Inferior parietal cortex (tissue), 1 donor: ENCODE data around the gene SCAF4.

Experiments used
- DNase-seq: peaks from one replicate; pipeline ENCODE4 v3.0.0-alpha.2; 2016; ENCODE audit errors: extremely low spot score

SCAF4 gene

DNA sequence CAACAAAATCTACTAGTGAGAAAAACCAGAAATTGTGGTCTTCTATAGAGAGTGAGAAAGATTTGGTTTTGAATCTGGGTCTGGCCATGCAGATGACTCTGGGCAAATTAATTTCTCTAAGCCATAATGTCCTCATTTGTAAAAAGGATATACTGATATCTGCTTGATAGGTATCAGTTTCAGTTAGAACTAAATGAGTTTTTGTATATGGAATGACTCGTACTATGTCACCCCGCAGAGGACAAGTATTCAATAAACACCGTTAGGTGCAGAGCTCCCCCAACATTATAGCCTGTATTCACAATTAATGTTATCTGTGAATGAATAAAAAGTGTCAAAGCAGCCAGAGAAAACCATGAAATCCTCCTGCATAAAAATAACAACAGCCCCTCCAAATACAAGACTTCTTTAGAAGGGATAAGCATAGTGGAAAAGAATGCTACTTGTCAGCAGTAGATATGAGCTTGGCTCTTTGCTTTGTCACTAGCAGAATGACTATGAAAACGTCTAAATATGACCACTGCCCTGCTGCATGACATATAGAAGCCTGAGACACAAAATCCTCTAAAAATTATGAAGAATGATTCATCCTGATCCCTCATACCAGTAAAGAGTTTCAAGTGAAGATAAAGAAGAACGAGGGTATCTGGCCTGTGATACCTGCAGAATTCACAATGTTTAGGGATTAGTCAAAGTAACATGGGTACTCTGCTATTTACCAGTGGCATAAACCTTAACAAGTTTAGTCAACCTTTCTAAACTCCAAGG is 17.8 kb downstream of the SCAF4 start:
- no peak for DNase-seq

DNA sequence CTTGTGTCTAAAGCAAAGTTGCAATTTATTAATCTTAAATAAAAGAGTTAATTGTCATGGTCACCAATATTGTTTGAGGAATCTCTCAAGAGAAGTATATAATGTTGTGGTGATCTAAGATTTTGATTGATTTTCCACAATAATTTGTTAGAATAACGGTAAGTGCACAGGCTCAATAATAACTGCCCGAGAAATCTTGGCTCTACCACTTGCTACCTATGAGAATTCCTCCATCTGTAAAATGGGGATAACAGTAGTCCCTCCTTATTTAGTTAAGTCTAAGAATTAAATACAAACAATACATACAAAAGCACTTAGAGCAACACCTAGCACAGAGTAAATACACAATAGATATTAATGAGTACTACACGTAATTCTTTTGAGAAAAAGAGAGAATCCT is 18.8 kb downstream of the SCAF4 start:
- no peak for DNase-seq

DNA sequence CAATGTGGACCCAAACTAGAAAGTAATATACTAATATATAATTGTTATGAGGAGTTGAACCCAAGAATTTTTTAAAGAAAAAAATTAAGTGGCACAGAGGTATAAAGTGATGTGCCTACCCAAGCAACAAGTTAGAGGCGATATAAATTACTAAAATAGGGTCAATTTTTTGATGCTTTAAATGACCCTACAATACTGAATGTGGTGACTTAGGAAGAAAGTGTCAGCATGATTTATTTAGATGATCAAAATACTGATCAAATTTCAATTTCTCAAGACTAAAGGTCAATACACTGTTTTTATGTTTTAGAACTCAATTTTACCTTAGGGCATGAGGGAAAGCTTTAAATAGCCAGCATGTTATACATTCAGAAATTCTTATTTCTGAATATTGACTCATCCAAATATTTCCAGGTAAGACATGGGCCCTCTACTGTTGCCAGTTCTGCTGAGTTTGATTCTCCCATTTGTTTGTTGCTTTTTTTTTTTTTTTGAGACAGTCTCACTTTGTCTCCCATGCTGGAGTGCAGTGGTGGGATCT is 20.1 kb downstream of the SCAF4 start:
- no peak for DNase-seq

DNA sequence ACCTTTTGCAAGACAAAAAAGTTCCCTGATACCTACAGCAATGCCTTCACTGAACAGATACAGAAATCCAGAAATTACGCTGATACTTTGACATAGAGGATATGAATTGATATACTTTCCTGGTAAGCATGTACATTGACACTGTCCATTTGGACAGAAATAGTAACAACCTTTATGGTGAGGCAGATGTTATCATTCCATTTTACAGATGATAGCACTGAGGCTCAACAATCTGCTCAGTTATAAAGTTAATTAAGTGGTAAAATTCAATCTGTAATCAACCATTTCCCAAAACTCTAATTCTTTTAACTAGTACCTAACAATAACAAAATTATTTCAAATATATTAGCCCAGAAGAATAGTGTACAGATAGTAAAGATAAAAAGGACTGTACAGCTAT is 20.6 kb downstream of the SCAF4 start:
- no peak for DNase-seq

DNA sequence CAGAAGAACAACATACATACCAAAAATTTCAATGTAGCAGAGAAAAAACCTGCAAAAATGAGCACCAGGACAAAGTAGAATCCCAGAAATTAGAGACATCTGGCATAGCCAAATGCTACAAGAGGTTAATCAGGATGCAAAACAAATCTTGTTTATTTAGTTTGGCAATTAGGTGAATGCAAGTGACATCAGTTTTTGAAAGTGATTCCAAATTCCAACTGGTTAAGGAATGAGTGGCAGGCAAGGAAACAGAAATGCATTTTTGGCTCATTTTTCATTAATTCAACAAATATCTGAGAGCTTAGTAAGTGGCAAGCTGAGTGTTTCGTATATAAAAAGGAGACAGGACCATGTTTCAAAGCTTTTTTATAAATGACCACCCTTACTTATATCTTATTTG is 21.3 kb downstream of the SCAF4 start:
- no peak for DNase-seq

DNA sequence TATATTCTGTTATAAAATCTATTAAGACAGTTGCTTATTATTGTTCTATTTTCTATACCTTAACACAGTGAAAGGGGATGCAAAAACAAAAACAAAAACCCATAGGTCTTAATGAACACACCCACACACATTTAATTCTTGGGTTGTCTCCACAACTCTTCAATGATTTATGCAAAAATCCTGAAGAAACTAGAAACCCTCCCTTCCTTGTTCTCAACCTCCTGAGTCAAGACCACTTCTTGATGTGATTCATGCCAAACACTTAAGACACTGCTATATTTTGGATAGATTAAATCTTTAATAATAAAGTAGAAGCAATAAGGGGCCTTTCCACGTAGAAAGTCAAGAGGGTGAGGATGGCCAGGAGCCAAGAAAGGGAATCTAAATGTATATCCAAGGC is 23.4 kb downstream of the SCAF4 start:
- no peak for DNase-seq

DNA sequence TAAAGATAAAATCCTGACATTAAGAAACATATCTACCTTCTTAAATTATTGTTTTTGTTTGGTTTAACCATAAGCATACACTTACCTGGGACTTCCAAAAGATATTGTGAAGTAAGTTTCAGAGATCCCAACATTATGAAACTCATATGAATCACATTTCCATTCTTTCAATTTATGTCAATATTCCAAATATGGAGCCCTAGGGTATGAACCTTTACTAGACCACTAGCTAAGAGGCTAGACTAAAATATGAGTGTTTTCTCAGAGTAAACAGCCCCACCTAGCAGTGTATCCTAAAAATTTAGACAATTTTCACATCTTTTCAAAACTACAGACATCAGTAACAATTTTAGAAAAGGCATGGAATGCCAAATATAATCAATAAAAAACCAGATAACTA is 24.4 kb downstream of the SCAF4 start:
- no peak for DNase-seq

DNA sequence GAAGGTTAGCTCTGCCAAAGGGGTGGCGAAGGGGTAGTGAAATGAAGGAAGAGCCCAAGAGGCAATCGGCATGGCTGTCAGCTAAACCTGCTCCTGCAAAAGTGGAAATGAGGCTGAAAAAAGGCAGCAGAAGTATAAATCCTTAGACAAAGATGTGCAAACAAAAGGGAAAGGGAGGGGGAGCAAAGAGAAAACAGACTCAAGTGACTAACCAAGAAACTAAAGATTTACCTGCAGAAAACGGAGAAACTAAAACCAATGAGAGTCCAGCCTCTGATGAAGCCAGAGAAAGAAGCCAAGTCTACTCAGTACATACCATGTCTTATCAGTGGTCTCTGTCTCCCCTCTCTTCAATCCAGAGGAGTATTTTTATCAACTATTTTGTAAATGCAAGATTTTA is 25.4 kb downstream of the SCAF4 start:
- DNase-seq, result no peak

DNA sequence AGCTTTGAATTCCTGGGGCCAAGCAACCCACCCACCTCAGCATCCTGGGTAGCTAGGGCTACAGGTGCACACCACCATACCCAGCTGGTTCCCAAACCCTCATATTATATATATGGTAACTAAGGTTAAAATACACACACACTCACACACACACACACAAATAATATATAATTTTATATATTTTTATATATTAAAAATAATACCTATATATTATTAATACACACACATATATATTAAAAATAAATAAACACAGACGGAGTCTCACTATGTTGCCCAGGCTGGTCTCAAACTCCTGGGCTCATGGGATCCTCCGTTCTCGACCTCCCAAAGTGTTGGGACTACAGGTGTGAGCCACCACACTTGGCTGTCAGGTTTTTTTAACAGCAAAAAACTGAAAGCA is 31.9 kb downstream of the SCAF4 start:
- DNase-seq, result no peak

DNA sequence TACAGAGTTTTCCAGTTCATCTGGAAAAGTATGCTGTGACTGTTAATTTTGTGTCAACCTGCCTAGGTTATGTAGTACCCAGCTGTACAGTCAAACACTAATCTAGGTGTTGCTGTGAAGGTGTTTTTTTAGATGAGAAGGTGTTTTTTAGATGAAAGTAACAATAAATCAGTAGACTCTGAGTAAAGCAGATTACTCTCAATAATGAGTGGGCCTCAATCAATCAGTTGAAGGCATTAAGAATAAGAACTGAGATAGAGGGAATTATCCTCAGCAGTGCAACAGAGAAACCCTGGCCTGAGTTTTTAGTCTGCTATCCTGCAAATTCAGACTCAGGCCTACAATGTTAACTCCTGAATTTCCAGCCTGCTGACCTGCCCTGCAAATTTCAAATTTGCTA is 33.5 kb downstream of the SCAF4 start:
- no peak for DNase-seq

DNA sequence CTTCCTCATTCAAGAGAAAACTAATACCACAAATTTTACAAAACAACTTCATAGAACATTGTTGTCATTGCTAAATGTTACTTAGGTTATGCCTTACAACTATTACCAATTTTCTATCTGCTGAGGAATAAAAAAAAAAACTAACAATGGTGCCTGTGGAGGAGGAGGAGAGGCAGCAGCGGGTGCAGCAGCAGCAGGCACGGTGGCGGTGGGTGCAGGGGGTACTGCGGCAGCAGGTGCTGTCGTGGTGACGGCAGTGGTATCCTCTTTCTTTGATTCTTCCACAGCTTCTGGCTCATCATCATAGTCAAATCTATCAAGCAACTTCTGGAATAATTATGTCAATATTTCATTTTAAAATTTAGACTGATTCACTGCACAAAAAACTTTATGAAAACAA is 35.5 kb downstream of the SCAF4 start:
- no peak for DNase-seq

DNA sequence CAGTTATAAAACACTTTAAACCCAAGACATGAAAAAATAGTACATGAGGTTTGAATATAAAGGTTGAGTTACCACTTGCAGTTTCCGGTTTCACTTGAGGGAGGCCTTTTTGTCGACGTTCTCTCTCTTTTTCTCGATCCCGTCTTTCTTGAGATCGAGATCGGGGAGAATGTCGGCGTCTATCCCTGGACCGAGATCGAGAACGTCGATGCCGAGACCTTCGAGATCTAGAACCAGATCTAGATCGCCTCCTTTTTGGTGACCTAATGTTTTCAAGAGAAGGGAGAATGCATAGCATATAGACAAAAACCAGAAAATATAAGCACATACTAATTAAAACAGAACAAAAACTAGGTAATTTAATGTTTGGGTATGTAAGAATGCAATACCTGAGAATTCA is 38.7 kb downstream of the SCAF4 start:
- DNase-seq, result no peak

DNA sequence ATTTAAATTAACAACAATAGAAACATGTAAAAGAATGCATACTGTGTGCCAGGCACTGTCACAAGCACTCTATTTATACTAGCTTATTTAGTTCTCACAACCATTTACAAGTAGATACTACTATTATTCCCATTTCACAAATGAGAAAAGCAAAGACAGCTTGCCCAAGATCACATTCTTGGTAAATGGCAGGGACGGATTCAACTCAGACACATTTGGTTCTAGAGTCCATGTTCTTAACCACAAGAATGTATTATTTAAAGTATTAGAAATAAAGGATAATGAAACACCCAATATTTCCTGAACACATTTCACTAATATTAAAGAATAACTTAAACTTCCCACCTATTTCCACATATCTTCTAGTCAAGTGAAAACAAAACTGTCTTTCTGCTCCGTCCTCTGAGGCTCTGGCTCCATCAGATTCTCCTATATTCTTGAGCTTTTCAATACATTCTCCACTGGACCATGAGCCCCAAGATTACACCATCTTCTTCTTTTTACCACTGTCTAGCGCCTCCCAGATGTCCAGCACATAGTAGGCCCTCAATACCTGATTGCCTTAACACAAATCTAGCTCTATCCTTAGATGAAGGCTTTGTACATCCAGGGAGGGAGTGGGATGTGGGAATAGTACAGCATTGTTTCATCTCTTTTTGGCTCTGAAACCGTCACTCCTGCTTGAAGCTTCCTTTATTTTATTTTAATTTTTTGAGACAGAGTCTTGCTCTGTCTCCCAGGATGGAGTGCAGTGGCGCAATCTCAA is 43.1 kb downstream of the SCAF4 start:
- no peak for DNase-seq

DNA sequence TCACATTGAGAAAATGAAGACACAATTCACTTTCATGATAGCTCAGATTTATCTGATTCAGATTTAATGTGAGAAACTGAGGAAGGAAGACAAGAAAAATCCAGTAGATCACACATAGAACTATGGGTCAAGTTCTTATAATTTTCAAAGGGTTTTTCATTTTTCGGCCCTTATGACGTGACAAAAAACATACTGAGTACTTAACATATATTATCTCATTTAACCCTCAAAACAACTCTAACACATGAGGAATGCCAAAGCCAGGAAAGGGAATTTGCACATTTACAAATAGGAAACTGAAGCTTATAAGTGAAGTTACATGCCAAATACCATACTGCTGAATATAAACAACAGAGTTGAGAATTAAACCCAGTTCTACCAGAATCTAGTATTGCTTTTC is 44.8 kb downstream of the SCAF4 start:
- no peak for DNase-seq

DNA sequence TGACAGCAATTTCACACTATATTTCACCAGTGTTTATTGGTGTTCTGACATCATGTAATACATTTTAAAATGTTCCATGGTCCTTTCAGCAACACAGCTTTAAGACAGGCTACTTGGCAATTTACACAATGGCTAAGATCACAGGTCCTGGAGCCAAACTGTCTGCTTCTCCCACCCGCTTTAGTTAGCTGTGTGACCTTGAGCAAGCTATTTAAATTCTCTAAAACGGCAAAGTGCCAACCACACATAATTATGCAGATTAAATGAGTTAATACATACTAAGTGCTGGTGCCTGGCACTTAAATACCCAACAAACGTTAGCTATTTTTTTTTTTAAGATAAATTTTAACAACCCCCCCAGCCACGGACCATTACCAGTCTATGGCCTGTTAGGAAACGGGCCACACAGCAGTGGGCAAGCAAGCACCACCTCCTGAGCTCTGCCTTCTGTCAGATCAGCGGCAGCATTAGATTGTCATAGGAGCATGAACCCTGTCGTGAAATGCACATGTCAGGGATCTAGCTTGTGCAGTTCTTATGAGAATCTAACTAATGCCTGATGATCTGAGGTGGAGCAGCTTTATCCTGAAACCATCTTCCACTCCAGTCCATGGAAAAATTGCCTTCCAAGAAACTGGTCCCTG is 45.5 kb downstream of the SCAF4 start:
- DNase-seq, result no peak

DNA sequence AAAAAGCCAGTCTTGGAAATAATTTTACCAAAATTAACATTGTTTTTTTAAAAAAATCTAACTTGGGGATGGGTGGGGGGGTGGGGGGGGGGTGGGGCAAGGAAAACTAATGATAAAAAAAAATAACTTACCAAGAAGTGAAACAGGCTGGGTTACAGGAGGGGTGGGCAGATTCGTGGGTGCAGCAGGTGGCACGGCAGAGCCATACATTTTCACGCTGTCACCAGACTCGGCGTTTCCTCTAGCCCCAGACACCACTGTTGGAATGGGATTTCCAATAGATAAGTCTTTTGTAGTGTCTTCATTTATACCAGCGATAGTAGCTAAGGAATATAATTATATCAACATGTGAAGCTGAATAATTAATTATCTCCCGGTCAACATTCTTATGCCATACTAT is 47.0 kb downstream of the SCAF4 start:
- DNase-seq, result no peak

DNA sequence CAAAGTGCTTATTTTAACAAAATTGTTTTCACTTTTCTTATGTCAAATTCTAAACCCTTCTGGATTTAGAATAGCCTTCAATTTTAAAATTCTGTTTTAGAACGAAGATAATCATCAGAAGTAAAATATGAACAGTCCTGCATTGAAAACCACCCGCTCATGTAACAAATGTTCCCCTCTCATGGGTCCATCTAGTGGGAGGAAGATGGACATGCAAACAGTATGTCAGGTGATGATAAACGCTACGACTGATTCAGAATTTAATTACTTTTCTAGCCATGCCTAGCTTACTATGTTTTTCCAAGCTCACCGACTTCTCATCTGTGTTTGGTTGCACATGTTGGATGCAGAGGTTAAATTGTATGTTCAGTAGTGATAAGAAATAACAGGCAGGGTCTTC is 48.9 kb downstream of the SCAF4 start:
- no peak for DNase-seq

DNA sequence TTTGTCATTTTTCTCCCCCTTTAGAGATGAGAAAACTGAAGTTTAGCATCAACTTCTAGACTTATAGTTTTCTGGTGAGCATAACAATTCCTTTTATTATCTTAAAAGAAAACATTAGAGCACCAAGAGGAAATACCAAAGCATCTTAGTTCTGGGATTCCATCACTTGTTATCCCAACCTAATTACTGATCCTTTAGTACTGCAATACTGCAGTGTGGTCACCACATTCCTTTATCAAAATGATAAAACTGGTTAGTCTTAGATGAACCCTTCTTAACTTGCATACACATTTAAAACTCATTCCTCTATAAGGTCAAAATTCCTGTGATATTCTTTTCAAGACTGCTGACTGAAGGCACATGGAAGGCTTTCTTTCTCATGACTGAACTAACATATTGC is 49.3 kb downstream of the SCAF4 start:
- no peak for DNase-seq

DNA sequence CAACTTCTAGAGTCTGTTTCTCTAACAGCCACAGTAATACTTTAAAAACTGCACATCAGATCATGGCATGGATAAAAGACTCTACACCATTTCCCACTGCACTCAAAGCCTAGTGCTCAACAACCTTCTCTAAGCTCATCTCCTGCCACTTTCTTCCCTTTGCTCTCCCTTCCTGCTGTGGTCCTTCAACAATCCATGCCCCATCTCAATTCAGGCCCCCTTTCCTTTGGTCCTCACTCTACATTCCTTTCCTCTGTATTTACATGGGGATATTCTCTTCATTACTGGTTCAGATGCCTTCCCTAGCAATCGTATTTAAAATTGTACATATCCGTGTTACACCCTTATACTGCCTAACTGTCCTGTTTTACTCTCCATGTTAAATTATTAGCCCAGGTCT is 53.4 kb downstream of the SCAF4 start:
- no peak for DNase-seq

DNA sequence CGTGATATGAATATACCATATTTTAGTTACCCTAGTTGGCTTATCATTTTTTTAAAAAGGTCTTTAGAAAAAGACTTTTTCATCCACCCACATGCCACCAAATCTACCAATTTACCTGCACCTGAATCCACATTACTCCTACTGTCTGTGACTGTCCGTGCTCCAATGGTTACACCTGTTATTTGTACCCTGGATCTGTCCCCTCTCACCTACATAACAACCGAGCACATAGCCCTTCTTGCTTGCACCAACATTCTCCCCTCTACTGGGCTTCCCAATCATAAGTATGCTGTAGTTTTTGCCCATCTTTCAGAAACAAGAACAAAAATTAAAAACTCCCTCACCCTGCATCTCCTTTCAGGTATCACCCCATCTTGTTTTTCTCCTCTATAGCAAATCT is 54.9 kb downstream of the SCAF4 start:
- DNase-seq, result no peak

DNA sequence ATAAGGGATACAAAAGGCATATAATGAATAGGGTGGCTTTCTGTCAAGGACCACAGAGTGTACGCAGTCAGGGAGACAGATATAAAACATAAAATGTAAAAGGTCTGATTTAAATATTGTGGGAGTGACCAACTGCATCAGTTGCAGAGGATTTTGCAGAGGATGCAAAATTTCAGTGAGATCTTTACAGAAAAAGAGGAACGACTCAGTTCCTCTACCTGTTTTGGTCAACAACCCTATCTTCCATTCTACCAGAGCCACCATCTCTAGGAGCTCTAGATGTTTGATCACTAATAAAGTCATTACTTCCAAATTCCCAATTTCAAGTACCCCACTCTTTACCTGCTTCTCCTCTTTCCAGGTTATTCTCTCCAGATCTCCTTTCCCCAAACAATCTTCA is 56.0 kb downstream of the SCAF4 start:
- DNase-seq, result no peak

DNA sequence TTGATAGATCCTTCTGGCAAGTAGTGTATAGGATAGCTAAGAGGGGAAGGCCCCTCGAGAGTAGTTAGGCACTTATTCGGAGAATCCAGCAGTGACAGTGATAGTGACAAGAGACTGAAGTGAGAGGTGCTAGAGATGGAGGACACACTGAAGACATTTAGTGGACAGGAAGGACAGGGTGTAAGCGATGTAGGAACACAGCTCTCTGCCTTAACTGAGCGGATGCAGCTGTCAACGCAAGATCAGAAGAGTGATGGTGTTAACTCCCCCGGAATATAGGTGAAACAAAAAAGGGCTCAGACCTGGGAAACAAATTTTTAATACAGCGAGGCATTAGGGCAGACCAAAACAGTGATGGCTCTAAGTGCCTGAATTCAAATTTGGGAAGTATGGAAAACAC is 56.6 kb downstream of the SCAF4 start:
- no peak for DNase-seq
